GM12875 (cell line): ENCODE measurements around the gene NOS1AP.

Experiments
- H3K4me3 ChIP-seq: one replicate; pipeline ENCODE4 v1.5.1; 2011; ENCODE audit warnings: low read depth, low read length, control low read depth
- TF ChIP-seq, protein P1 (sequence below): IDR thresholded peaks from 2 replicates; pipeline ENCODE4 v1.5.1; 2011; ENCODE audit warnings: low read depth, mild to moderate bottlenecking, control low read depth, inconsistent platforms, low read length, moderate library complexity, borderline replicate concordance; ENCODE audit not compliant: insufficient read depth

NOS1AP gene

DNA sequence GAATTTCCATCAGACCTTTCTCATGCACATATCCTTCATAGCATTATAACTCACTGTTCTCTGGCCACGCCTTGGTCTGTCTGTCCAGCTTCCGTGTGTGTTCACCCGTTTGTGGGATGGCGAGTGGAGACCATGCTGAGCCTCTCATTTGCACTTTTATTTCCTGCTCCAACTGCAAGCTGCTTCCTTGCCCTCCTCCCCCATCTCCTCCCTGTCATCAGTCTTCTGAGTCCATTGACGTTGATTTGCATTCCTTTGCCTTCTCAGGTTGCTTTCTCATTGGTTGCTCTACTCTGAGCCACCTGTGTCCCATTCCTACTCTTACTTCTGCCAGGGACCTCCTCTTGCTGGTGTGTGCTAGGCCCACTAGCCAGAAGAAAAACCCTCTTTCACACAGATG is 146.4 kb downstream of the NOS1AP start:
- H3K4me3 ChIP-seq: no peak overlapping the region
- TF ChIP-seq, protein P1, sequence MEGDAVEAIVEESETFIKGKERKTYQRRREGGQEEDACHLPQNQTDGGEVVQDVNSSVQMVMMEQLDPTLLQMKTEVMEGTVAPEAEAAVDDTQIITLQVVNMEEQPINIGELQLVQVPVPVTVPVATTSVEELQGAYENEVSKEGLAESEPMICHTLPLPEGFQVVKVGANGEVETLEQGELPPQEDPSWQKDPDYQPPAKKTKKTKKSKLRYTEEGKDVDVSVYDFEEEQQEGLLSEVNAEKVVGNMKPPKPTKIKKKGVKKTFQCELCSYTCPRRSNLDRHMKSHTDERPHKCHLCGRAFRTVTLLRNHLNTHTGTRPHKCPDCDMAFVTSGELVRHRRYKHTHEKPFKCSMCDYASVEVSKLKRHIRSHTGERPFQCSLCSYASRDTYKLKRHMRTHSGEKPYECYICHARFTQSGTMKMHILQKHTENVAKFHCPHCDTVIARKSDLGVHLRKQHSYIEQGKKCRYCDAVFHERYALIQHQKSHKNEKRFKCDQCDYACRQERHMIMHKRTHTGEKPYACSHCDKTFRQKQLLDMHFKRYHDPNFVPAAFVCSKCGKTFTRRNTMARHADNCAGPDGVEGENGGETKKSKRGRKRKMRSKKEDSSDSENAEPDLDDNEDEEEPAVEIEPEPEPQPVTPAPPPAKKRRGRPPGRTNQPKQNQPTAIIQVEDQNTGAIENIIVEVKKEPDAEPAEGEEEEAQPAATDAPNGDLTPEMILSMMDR: no peak

DNA sequence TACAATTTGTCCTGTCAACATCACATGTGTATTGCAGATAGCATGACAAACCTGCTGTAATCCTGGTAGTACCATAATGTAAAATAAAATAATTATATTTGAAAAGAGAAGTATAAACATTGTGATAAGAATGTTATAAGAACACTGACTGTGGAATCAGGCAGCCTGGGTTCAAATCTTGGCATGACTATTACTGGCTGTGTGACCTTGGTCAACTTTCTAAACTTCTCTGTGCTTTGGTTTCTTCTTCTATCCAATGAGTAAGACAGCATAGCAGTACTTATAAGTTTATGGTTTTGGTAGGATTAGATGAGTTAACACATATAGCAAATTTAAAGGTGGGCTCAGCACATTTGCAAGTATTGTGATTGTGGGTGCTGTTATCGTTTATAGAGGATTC is 147.1 kb downstream of the NOS1AP start:
- TF ChIP-seq, protein P1: no peak
- H3K4me3 ChIP-seq: no peak overlapping the region

DNA sequence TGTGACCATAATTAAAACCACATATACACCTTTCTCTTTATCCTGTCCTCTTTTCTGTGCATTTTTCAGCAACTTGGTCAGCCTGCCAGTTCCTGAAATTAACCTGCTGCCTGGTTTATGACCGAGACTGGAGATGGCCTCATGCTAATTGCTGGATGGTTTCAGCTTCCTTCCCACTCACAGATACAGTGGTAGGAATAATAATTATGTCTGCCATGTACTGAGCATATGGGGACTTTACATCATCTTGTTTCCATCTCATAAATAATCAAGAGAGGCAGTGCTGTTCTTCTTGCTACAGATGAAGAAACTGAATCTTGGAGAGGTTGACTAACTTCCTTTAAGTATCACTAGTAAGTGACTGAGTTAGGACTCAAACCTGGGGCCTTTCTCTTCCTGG is 148.2 kb downstream of the NOS1AP start:
- TF ChIP-seq, protein P1: no peak
- no peak overlapping the region for H3K4me3 ChIP-seq

DNA sequence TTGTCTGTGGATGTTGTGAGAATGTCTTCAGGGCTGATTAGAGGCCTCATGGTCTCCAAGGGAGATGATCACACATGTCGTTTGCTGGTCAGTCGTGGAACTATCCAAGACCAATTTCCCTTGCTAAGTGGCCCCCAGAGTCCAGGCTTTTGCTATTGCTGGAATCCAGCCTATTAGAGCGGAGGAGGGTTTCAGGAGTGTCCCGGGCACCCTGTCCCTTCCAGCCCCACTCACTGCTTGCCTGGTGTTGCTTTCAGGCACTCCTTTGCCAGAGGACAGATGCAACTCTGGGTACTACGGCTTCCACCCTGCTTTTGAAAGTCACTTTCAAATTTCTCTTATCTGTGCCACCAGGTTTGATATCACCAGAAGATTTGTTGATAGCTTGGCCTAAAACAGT is 149.1 kb downstream of the NOS1AP start:
- TF ChIP-seq, protein P1: no peak
- no peak overlapping the region for H3K4me3 ChIP-seq

DNA sequence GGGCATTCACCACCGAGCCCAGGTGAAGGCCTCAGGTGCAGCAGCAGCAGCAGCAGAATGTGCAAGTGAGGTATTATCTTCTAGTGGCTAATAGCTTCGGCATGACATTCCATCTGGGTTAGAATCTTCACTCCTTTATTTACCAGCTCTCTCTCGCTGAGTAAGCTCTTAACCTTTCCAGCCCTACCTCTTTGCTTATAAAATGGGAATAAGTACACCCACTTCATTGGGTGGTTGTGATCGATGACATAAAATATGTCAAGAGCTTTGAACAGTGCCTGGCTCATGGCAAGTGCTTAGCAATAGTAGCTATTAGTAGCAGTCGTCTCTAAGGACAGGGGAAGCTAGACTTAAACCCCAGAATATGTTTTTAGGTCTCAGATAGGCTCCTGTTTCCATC is 149.5 kb downstream of the NOS1AP start:
- no peak overlapping the region for H3K4me3 ChIP-seq
- TF ChIP-seq, protein P1: no peak

DNA sequence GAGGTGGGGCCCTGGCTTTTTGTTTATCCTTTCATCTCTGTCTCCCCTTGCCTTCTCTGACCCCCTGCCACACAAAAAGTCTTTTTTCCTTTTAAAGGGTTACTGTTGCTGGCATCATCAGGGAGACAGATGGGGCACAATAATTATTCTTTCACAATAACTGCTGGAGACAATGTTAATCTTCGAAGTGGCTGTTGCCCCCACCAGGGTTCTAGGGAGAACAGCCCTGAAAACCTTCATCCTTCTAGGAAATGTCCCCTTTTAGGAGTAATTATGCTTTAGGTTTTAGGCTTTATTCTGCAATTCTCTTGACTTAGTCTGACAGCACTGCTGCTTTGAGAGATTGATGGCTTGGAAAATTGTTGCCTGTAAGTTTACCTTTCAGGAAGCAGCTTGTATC is 150.0 kb downstream of the NOS1AP start:
- H3K4me3 ChIP-seq: no peak overlapping the region
- TF ChIP-seq, protein P1: no peak

DNA sequence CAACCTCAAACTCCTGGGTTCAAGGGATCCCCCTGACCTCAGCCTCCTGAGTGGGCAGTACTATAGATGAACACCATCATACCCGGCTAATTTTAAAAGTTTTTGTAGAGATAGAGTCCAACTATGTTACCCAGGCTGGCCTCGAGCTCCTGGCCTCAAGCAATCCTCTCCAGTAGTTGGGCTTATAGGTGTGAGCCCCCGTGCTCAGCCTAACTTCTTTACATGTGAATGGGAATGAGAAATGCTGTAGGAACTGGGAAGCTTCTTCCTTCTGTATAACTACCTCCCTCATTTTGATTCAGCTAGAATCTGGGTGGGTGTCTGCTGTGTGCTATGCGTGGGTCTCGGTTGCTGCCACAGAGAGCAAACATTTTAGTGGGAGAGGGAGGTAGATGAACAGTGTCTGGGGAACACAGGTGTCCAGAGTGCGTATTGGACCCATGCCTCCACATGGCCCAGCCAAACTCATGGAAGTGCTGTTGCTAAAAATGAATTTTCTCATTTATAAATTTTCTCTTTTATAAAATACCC is 150.6 kb downstream of the NOS1AP start:
- no peak overlapping the region for H3K4me3 ChIP-seq
- TF ChIP-seq, protein P1: no peak
